ENCODE results near the gene RPL27A. TPM values are rescaled to one million over a fixed set of nuclear protein-coding genes. Genes with fewer than 3 reads are reported as not detected.

Gene RPL27A
- total RNA-seq, 1 experiment from 2014 or later = 1,055 TPM

DNA sequence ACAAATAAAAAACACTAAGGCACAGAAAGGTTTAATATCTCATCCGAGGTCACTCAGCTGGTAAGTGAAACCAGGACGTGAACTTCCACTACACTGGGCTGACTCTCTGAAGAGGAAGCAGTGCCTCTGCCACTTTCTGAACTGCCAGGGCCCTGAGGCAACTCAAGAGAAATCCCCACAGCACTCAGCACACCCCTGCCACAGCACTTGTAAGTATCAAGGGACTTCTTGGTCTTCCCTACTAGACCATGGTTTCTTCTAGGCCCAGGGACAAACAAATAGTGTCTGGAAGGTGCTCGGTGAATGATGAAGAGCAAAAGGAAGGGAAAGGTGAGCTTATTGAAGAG lies 49.7 kb downstream of the RPL27A start:
- Histone ChIP-seq H3K27me3 (ENCODE audit: insufficient read depth, low read length) (no peaks in the 10 kb centered on the region), H3K36me3 (ENCODE audit: control insufficient read depth in 1 of 2, insufficient read depth in 2 of 2, low read length in 2 of 2) (no peaks in the 10 kb centered on the region), H3K4me3 (replicated peaks in 1 of 2; ENCODE audit: low read depth in 1 of 2, low read length in 2 of 2) (no peak overlapping the region), H3K79me2 (ENCODE audit: insufficient read depth, low read length) (no peaks in the 10 kb centered on the region), H3K9me2 (ENCODE audit: insufficient read depth) (no peaks in the 10 kb centered on the region), H3K4me1 (ENCODE audit: control insufficient read depth in 1 of 2, insufficient read depth in 2 of 2, low read length in 2 of 2) (peaks cover 9 to 31% of the 10 kb centered on the region in 2 experiments), H4K20me1 (ENCODE audit: insufficient read depth) (no peaks in the 10 kb centered on the region), H3K4me2 (ENCODE audit: low read length) (peak overlapping the region; percentile 51), H2AFZ (ENCODE audit: low read depth, low read length, poor library complexity, severe bottlenecking) (no peak overlapping the region), H3K27ac (ENCODE audit: low read depth, low read length) (no peak overlapping the region), H3K9me3 (ENCODE audit: control insufficient read depth in 1 of 2, insufficient read depth in 1 of 2, low read depth in 1 of 2, low read length in 2 of 2) (no peaks in the 10 kb centered on the region), H3K9ac (ENCODE audit: low read length) (peak overlapping the region; percentile 30; the same call in 1 of the 2 replicates)
- DNase-seq (ENCODE audit: low read depth, low spot score) (no peak), ATAC-seq (no peak)
- intact Hi-C loops (cut with micrococcal nuclease) = no loop called here
- TF ChIP-seq, protein P1, sequence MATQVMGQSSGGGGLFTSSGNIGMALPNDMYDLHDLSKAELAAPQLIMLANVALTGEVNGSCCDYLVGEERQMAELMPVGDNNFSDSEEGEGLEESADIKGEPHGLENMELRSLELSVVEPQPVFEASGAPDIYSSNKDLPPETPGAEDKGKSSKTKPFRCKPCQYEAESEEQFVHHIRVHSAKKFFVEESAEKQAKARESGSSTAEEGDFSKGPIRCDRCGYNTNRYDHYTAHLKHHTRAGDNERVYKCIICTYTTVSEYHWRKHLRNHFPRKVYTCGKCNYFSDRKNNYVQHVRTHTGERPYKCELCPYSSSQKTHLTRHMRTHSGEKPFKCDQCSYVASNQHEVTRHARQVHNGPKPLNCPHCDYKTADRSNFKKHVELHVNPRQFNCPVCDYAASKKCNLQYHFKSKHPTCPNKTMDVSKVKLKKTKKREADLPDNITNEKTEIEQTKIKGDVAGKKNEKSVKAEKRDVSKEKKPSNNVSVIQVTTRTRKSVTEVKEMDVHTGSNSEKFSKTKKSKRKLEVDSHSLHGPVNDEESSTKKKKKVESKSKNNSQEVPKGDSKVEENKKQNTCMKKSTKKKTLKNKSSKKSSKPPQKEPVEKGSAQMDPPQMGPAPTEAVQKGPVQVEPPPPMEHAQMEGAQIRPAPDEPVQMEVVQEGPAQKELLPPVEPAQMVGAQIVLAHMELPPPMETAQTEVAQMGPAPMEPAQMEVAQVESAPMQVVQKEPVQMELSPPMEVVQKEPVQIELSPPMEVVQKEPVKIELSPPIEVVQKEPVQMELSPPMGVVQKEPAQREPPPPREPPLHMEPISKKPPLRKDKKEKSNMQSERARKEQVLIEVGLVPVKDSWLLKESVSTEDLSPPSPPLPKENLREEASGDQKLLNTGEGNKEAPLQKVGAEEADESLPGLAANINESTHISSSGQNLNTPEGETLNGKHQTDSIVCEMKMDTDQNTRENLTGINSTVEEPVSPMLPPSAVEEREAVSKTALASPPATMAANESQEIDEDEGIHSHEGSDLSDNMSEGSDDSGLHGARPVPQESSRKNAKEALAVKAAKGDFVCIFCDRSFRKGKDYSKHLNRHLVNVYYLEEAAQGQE (IDR thresholded peaks at IDR 0.05; ENCODE audit: low read depth) = no peak
- TF ChIP-seq JUND (IDR thresholded peaks at IDR 0.05) = no peak
- no peak for TF ChIP-seq CEBPB (IDR thresholded peaks at IDR 0.05; ENCODE audit: low read depth)
- no peak for TF ChIP-seq EZH2phosphoT487 (IDR thresholded peaks at IDR 0.05; ENCODE audit: borderline replicate concordance)
- TF ChIP-seq, protein P2, sequence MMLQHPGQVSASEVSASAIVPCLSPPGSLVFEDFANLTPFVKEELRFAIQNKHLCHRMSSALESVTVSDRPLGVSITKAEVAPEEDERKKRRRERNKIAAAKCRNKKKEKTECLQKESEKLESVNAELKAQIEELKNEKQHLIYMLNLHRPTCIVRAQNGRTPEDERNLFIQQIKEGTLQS (IDR thresholded peaks at IDR 0.05) = no peak
- TF ChIP-seq CBX3 (IDR thresholded peaks at IDR 0.05; ENCODE audit: low read depth) = no peak
- TF ChIP-seq, protein P3, sequence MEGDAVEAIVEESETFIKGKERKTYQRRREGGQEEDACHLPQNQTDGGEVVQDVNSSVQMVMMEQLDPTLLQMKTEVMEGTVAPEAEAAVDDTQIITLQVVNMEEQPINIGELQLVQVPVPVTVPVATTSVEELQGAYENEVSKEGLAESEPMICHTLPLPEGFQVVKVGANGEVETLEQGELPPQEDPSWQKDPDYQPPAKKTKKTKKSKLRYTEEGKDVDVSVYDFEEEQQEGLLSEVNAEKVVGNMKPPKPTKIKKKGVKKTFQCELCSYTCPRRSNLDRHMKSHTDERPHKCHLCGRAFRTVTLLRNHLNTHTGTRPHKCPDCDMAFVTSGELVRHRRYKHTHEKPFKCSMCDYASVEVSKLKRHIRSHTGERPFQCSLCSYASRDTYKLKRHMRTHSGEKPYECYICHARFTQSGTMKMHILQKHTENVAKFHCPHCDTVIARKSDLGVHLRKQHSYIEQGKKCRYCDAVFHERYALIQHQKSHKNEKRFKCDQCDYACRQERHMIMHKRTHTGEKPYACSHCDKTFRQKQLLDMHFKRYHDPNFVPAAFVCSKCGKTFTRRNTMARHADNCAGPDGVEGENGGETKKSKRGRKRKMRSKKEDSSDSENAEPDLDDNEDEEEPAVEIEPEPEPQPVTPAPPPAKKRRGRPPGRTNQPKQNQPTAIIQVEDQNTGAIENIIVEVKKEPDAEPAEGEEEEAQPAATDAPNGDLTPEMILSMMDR (IDR thresholded peaks at IDR 0.05 in 2 of 3, conservative IDR thresholded peaks at IDR 0.05 in 1 of 3; ENCODE audit: borderline replicate concordance in 1 of 3, insufficient read depth in 1 of 3, low read depth in 2 of 3, low read length in 2 of 3) = no peak
- TF ChIP-seq, protein P4, sequence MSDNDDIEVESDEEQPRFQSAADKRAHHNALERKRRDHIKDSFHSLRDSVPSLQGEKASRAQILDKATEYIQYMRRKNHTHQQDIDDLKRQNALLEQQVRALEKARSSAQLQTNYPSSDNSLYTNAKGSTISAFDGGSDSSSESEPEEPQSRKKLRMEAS (IDR thresholded peaks at IDR 0.05) = no peak
- TF ChIP-seq YY1 (IDR thresholded peaks at IDR 0.05; ENCODE audit: extremely low read depth, insufficient replicate concordance, low read depth, low read length) = no peak
- TF ChIP-seq FOSL1 (IDR thresholded peaks at IDR 0.05; ENCODE audit: low read depth) = no peak
- TF ChIP-seq SRF (IDR thresholded peaks at IDR 0.05; ENCODE audit: low read depth) = no peak
- TF ChIP-seq SP1 (IDR thresholded peaks at IDR 0.05; ENCODE audit: low read depth) = no peak
- no TSS peak for BruUV-seq (replicated peaks)
- ChIA-PET RAD21 (ENCODE audit: low non-redundant PET in 1 of 2, low total read pairs in 2 of 2, uncharacterized antibody in 2 of 2, unreplicated experiment in 2 of 2) (no interaction called here), POLR2A (no interaction called here), CTCF (no interaction called here)
